DND-41 (cell line): ENCODE data around the gene C1QTNF6.

Source experiments
- CTCF ChIP-seq: IDR thresholded peaks from 2 replicates; pipeline ENCODE4 v1.5.1; 2012; ENCODE audit warnings: borderline replicate concordance, low read length, moderate library complexity, mild to moderate bottlenecking; ENCODE audit not compliant: poor library complexity, severe bottlenecking; ENCODE audit errors: extremely low read depth
- EZH2 ChIP-seq: IDR thresholded peaks from 3 replicates; pipeline ENCODE4 v1.6.1; 2012; ENCODE audit warnings: borderline replicate concordance, low read depth, mild to moderate bottlenecking, moderate library complexity, low read length, inconsistent platforms; ENCODE audit not compliant: severe bottlenecking

- no peak for TF ChIP-seq CTCF
- TF ChIP-seq EZH2: no peak
Observed at GRCh38 chr22:37146051-37146385, 42.0 kb downstream of the C1QTNF6 start.
